CD14-positive monocyte (primary cell): Measurements from ENCODE around the gene HMGXB4. TPM values are rescaled to one million over a fixed set of nuclear protein-coding genes. Genes with fewer than 3 reads are reported as not detected.

Source experiments
- DNase-seq, 3 donors: peaks; one replicate each; pipeline ENCODE4 v3.0.0-alpha.2; 2011 to 2022
- H2AFZ ChIP-seq: 2 replicates; pipeline ENCODE4 v1.6.0; 2012; ENCODE audit warnings: mild to moderate bottlenecking, low read depth, low read length, inconsistent platforms; ENCODE audit not compliant: insufficient read depth, poor library complexity, severe bottlenecking
- H3K27ac ChIP-seq, 2 donors: 1 replicate in 1 of 2; 2 replicates in 1 of 2; pipeline ENCODE4 v1.5.1; 2012 to 2013; ENCODE audit warnings: low read length in 2 of 2, control low read depth in 1 of 2, inconsistent platforms in 1 of 2, low read depth in 1 of 2, mild to moderate bottlenecking in 1 of 2
- H3K27me3 ChIP-seq, 2 donors: one replicate each; pipeline versions ENCODE4 v1.6.0 to v1.6.1; 2011 to 2013; ENCODE audit warnings: low read length in 2 of 2; ENCODE audit not compliant: control insufficient read depth in 2 of 2, insufficient read depth in 2 of 2
- H3K36me3 ChIP-seq, 2 donors: replicated peaks in 1 of 2; 1 replicate in 1 of 2; 2 replicates in 1 of 2; pipeline versions ENCODE4 v1.5.1 to v1.6.1; 2012 to 2013; ENCODE audit warnings: low read length in 2 of 2, control low read depth in 1 of 2, inconsistent platforms in 1 of 2, mild to moderate bottlenecking in 1 of 2; ENCODE audit not compliant: insufficient read depth in 2 of 2, control insufficient read depth in 1 of 2
- H3K4me1 ChIP-seq, 2 donors: 1 replicate in 1 of 2; 2 replicates in 1 of 2; pipeline versions ENCODE4 v1.5.1 to v1.6.1; 2012 to 2013; ENCODE audit warnings: low read length in 2 of 2, control low read depth in 1 of 2, inconsistent platforms in 1 of 2, mild to moderate bottlenecking in 1 of 2, moderate library complexity in 1 of 2; ENCODE audit not compliant: insufficient read depth in 2 of 2, control insufficient read depth in 1 of 2
- H3K4me2 ChIP-seq: replicated peaks from 2 replicates; pipeline ENCODE3; 2012; ENCODE audit warnings: low read length, moderate library complexity, mild to moderate bottlenecking; ENCODE audit not compliant: poor library complexity, severe bottlenecking; ENCODE audit errors: extremely low read depth
- H3K4me3 ChIP-seq, 3 experiments: fragments of 200-600 bp in 1 of 3; sonication (generic) in 1 of 3; replicated peaks in 1 of 3; 1 replicate in 2 of 3; 2 replicates in 1 of 3; pipeline ENCODE4 v1.5.1; 2011 to 2013; ENCODE audit warnings: low read length in 3 of 3, mild to moderate bottlenecking in 3 of 3, control low read depth in 2 of 3, low read depth in 2 of 3, inconsistent platforms in 1 of 3, moderate library complexity in 1 of 3
- H3K79me2 ChIP-seq: 2 replicates; pipeline ENCODE4 v1.6.0; 2012; ENCODE audit warnings: mild to moderate bottlenecking, control low read depth, inconsistent platforms, low read length, moderate library complexity; ENCODE audit not compliant: insufficient read depth
- H3K9ac ChIP-seq: 2 replicates; pipeline ENCODE4 v1.6.0; 2017; ENCODE audit warnings: low read length, mild to moderate bottlenecking; ENCODE audit not compliant: insufficient read depth, poor library complexity, severe bottlenecking
- H3K9me3 ChIP-seq, 2 donors: replicated peaks in 1 of 2; 1 replicate in 1 of 2; 2 replicates in 1 of 2; pipeline versions ENCODE4 v1.5.1 to v1.6.1; 2012 to 2013; ENCODE audit warnings: low read length in 2 of 2, control low read depth in 1 of 2; ENCODE audit not compliant: control insufficient read depth in 1 of 2, insufficient read depth in 1 of 2
- H4K20me1 ChIP-seq: 2 replicates; pipeline ENCODE4 v1.6.0; 2012; ENCODE audit warnings: mild to moderate bottlenecking, low read length, control low read depth, moderate library complexity; ENCODE audit not compliant: insufficient read depth
- H3K27ac Mint-ChIP-seq, 7 donors: one replicate each; pipeline ENCODE4 v1.8.0; 2020; ENCODE audit warnings: mild to moderate bottlenecking in 7 of 7, mixed read lengths in 7 of 7, moderate library complexity in 6 of 7, inconsistent platforms in 2 of 7
- H3K27me3 Mint-ChIP-seq, 3 donors: one replicate each; pipeline ENCODE4 v1.8.0; 2021 to 2022; ENCODE audit warnings: low read depth in 3 of 3, mild to moderate bottlenecking in 3 of 3, mixed read lengths in 3 of 3, moderate library complexity in 3 of 3, inconsistent platforms in 1 of 3
- H3K36me3 Mint-ChIP-seq, 2 donors: one replicate each; pipeline ENCODE4 v1.8.0; 2020; ENCODE audit warnings: mixed read lengths in 2 of 2, inconsistent platforms in 1 of 2, mild to moderate bottlenecking in 1 of 2
- H3K4me1 Mint-ChIP-seq: one replicate; pipeline ENCODE4 v1.8.0; 2020; ENCODE audit warnings: mild to moderate bottlenecking, mixed read lengths
- H3K4me3 Mint-ChIP-seq, 2 donors: one replicate each; pipeline ENCODE4 v1.8.0; 2020; ENCODE audit warnings: mild to moderate bottlenecking in 2 of 2, mixed read lengths in 2 of 2, moderate library complexity in 1 of 2
- H3K9me3 Mint-ChIP-seq, 7 donors: one replicate each; pipeline ENCODE4 v1.8.0; 2020 to 2022; ENCODE audit warnings: mixed read lengths in 7 of 7, mild to moderate bottlenecking in 6 of 7, moderate library complexity in 6 of 7, inconsistent platforms in 2 of 7
- WGBS: methylation state at CpG from one replicate; pipeline ENCODE4 v1.1.5; 2013; ENCODE audit warnings: missing lambda C conversion rate; ENCODE audit not compliant: insufficient coverage; 5-methylcytosine and 5-hydroxymethylcytosine counted together
- intact Hi-C, 2 donors: fragments of 100-400 bp; cut with micrococcal nuclease; formaldehyde crosslinking; loops; one replicate each; pipeline versions ENCODE4 v1.15.0 to v1.15.1; 2023
- polyA plus RNA-seq, 3 donors: library from polyadenylated mRNA; depleted of rRNA in 1 of 3; unstranded in 2 of 3; stranded (reverse) in 1 of 3; fragments of 300-500 nt in 2 of 3; fragments of >200 nt in 1 of 3; fragmentation: Illumina TruSeq in 2 of 3; gene quantifications; 1 replicate in 2 of 3; 2 replicates in 1 of 3; pipeline ENCODE4 v1.2.3, GENCODE V29; 2012 to 2021
- TF ChIP-seq, protein P1 (sequence below): fragments of 200-600 bp; IDR thresholded peaks from one replicate; pipeline ENCODE4 v1.8.0; 2022; ENCODE audit warnings: antibody characterized with exemption, mild to moderate bottlenecking

HMGXB4 gene
- polyA plus RNA-seq, 3 donors: 6.3 to 11.4 (median 8.1) TPM

- Mint-ChIP-seq H3K9me3 (peaks cover 0 to 9% (median 2%) of the 10 kb centered on the region in 7 donors), H3K4me3 (no peak overlapping the region), H3K4me1 (no peaks in the 10 kb centered on the region), H3K36me3 (no peaks in the 10 kb centered on the region), H3K27ac (no peak overlapping the region), H3K27me3 (peaks cover 0 to 13% (median 5%) of the 10 kb centered on the region in 3 donors)
- Histone ChIP-seq H3K4me2 (no peak overlapping the region), H3K36me3 (no peaks in the 10 kb centered on the region), H2AFZ (no peak overlapping the region), H3K79me2 (no peaks in the 10 kb centered on the region), H3K9me3 (no peaks in the 10 kb centered on the region), H3K27ac (no peak overlapping the region), H3K4me3 (no peak overlapping the region), H4K20me1 (no peaks in the 10 kb centered on the region), H3K9ac (no peak overlapping the region), H3K27me3 (no peaks in the 10 kb centered on the region), H3K4me1 (no peaks in the 10 kb centered on the region)
- DNase-seq: no peak
- intact Hi-C loops: no loop called here
- TF ChIP-seq, protein P1, sequence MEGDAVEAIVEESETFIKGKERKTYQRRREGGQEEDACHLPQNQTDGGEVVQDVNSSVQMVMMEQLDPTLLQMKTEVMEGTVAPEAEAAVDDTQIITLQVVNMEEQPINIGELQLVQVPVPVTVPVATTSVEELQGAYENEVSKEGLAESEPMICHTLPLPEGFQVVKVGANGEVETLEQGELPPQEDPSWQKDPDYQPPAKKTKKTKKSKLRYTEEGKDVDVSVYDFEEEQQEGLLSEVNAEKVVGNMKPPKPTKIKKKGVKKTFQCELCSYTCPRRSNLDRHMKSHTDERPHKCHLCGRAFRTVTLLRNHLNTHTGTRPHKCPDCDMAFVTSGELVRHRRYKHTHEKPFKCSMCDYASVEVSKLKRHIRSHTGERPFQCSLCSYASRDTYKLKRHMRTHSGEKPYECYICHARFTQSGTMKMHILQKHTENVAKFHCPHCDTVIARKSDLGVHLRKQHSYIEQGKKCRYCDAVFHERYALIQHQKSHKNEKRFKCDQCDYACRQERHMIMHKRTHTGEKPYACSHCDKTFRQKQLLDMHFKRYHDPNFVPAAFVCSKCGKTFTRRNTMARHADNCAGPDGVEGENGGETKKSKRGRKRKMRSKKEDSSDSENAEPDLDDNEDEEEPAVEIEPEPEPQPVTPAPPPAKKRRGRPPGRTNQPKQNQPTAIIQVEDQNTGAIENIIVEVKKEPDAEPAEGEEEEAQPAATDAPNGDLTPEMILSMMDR: no peak
- WGBS: 96% methylated on average over 5 of the region's 7 CpGs
These were observed 48.1 kb upstream of the HMGXB4 start for GRCh38 chr22:35209203-35209602.

DNA sequence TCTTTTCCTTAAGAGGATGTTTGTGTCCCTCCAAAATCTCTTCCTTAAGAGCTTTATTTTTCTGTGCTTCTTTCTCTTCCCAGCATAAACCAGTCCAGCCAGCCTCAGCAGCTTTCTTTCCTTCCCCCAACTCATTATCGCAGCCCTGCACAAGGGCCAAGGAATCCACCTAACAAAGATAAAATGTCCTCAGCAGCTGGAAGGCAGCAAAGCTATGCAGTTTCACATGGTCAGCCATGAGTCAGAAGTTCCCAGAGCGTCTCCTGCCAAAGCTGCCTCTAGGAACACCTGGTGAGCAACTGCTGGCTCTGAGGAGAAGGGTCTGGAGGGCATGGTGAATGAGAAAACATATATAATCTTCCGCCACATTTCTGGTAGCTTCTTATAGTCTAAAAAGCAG, 45.3 kb upstream of the HMGXB4 start:
- H3K9me3 ChIP-seq: no peaks in the 10 kb centered on the region
- H3K4me3 ChIP-seq: no peak overlapping the region
- H3K27me3 ChIP-seq: no peaks in the 10 kb centered on the region
- TF ChIP-seq, protein P1: no peak
- Mint-ChIP-seq H3K4me3 (no peak overlapping the region), H3K36me3 (no peaks in the 10 kb centered on the region), H3K9me3 (peaks cover 0 to 16% (median 3%) of the 10 kb centered on the region in 7 donors), H3K4me1 (no peaks in the 10 kb centered on the region), H3K27ac (no peak overlapping the region), H3K27me3 (peaks cover 0 to 13% (median 5%) of the 10 kb centered on the region in 3 donors)
- H4K20me1 ChIP-seq: no peaks in the 10 kb centered on the region
- no peaks in the 10 kb centered on the region for H3K4me1 ChIP-seq
- H2AFZ ChIP-seq: no peak overlapping the region
- DNase-seq: no peak
- no CpG with 5 or more reads among the region's 3 CpGs for WGBS
- no peak overlapping the region for H3K27ac ChIP-seq
- intact Hi-C loops: no loop called here
- H3K9ac ChIP-seq: no peak overlapping the region
- H3K4me2 ChIP-seq: no peak overlapping the region
- no peaks in the 10 kb centered on the region for H3K36me3 ChIP-seq
- H3K79me2 ChIP-seq: no peaks in the 10 kb centered on the region
